HEK293 (cell line): ENCODE results near the gene CAMK1G.

Experiments used
- CTCF ChIA-PET: fragments of 350-600 bp; formaldehyde crosslinking; extraction: SDS; loops from one replicate; lab custom pipeline; 2021; ENCODE audit warnings: antibody characterized with exemption; lab: Yijun Ruan, JAX
- POLR2A ChIA-PET: fragments of 300-600 bp; formaldehyde crosslinking; extraction: SDS; loops from one replicate; lab custom pipeline; 2020; ENCODE audit warnings: antibody characterized with exemption, inconsistent platforms; lab: Yijun Ruan, JAX
- H3K27ac ChIP-seq: fragments of 200-500 bp; sonication (Bioruptor generic); 2 replicates; pipeline ENCODE4 v1.5.1; 2014; ENCODE audit warnings: low read depth, low read length, control low read depth, inconsistent platforms; ENCODE audit errors: extremely low read depth
- H3K36me3 ChIP-seq, 2 experiments: fragments of 200-500 bp in 1 of 2; sonication (Bioruptor generic) in 1 of 2; 1 replicate in 1 of 2; 2 replicates in 1 of 2; pipeline ENCODE4 v1.5.1; 2014 to 2017; ENCODE audit warnings: inconsistent platforms in 2 of 2, low read length in 2 of 2; ENCODE audit not compliant: control insufficient read depth in 2 of 2, insufficient read depth in 1 of 2
- H3K4me1 ChIP-seq: fragments of 200-500 bp; sonication (Bioruptor generic); 2 replicates; pipeline ENCODE4 v1.5.1; 2014; ENCODE audit warnings: mild to moderate bottlenecking, low read length, inconsistent platforms; ENCODE audit not compliant: control insufficient read depth, insufficient read depth
- H3K4me3 ChIP-seq: 2 replicates; pipeline ENCODE4 v1.5.1; 2011; ENCODE audit warnings: low read depth, mild to moderate bottlenecking, control low read depth, low read length, moderate library complexity
- H3K9me3 ChIP-seq: fragments of 200-500 bp; sonication (Bioruptor generic); 2 replicates; pipeline ENCODE4 v1.5.1; 2014; ENCODE audit warnings: low read depth, low read length, inconsistent platforms; ENCODE audit not compliant: control insufficient read depth, insufficient read depth
- ATF2 ChIP-seq: fragments of 450-650 bp; formaldehyde crosslinking; IDR thresholded peaks from 2 replicates; pipeline ENCODE4 v1.5.1; 2016; ENCODE audit warnings: missing biosample characterization, missing genetic modification characterization, low read depth
- CTCF ChIP-seq: fragments of 450-650 bp; formaldehyde crosslinking; IDR thresholded peaks from 2 replicates; pipeline ENCODE4 v1.5.1; 2016; ENCODE audit warnings: missing biosample characterization, missing genetic modification characterization
- EGR2 ChIP-seq: fragments of 450-650 bp; formaldehyde crosslinking; IDR thresholded peaks from 2 replicates; pipeline ENCODE4 v1.5.1; 2016; ENCODE audit warnings: low read depth, missing biosample characterization, missing genetic modification characterization
- HOXC10 ChIP-seq: sonication (generic); formaldehyde crosslinking; IDR thresholded peaks from 2 replicates; pipeline ENCODE4 v1.8.1; 2023; ENCODE audit warnings: mild to moderate bottlenecking, missing genetic modification reagents
- KLF16 ChIP-seq: fragments of 450-650 bp; formaldehyde crosslinking; IDR thresholded peaks from 2 replicates; pipeline ENCODE4 v1.5.1; 2017; ENCODE audit warnings: missing biosample characterization, missing genetic modification characterization
- OSR2 ChIP-seq: fragments of 450-650 bp; formaldehyde crosslinking; IDR thresholded peaks from 2 replicates; pipeline ENCODE4 v1.5.1; 2016; ENCODE audit warnings: missing biosample characterization, missing genetic modification characterization
- SALL2 ChIP-seq: fragments of 450-650 bp; formaldehyde crosslinking; IDR thresholded peaks from 2 replicates; pipeline ENCODE4 v1.5.0; 2017; ENCODE audit warnings: missing biosample characterization, mild to moderate bottlenecking, missing genetic modification characterization, borderline replicate concordance
- ZBTB11 ChIP-seq: fragments of 450-650 bp; formaldehyde crosslinking; conservative IDR thresholded peaks from 2 replicates; pipeline ENCODE4 v1.5.1; 2016; ENCODE audit warnings: low read depth, missing biosample characterization, missing genetic modification characterization
- ZNF112 ChIP-seq: fragments of 450-650 bp; formaldehyde crosslinking; IDR thresholded peaks from 2 replicates; pipeline ENCODE4 v1.5.0; 2017; ENCODE audit warnings: missing biosample characterization, missing genetic modification characterization
- ZNF121 ChIP-seq: fragments of 450-650 bp; formaldehyde crosslinking; IDR thresholded peaks from 2 replicates; pipeline ENCODE4 v1.5.1; 2016; ENCODE audit warnings: missing biosample characterization, missing genetic modification characterization
- ZNF132 ChIP-seq: fragments of 450-650 bp; formaldehyde crosslinking; IDR thresholded peaks from 2 replicates; pipeline ENCODE4 v1.5.1; 2017; ENCODE audit warnings: missing biosample characterization, missing genetic modification characterization, borderline replicate concordance
- ZNF16 ChIP-seq: fragments of 450-650 bp; formaldehyde crosslinking; IDR thresholded peaks from 2 replicates; pipeline ENCODE4 v1.5.1; 2016; ENCODE audit warnings: low read depth, missing biosample characterization, missing genetic modification characterization
- ZNF24 ChIP-seq: fragments of 450-650 bp; formaldehyde crosslinking; IDR thresholded peaks from 2 replicates; pipeline ENCODE4 v1.5.1; 2016; ENCODE audit warnings: missing biosample characterization, missing genetic modification characterization
- ZNF292 ChIP-seq: fragments of 450-650 bp; formaldehyde crosslinking; IDR thresholded peaks from 2 replicates; pipeline ENCODE4 v1.5.1; 2016; ENCODE audit warnings: low read depth, missing biosample characterization, missing genetic modification characterization, borderline replicate concordance
- ZNF426 ChIP-seq: fragments of 450-650 bp; formaldehyde crosslinking; IDR thresholded peaks from 2 replicates; pipeline ENCODE4 v1.5.1; 2017; ENCODE audit warnings: missing biosample characterization, missing genetic modification characterization, mild to moderate bottlenecking, inconsistent platforms, moderate library complexity
- ZNF596 ChIP-seq: fragments of 450-650 bp; IDR thresholded peaks from 2 replicates; pipeline ENCODE4 v1.5.0; 2018; ENCODE audit warnings: missing biosample characterization, mild to moderate bottlenecking, missing genetic modification characterization, moderate library complexity
- ZNF777 ChIP-seq: fragments of 450-650 bp; formaldehyde crosslinking; IDR thresholded peaks from 2 replicates; pipeline ENCODE4 v1.5.1; 2017; ENCODE audit warnings: missing biosample characterization, missing genetic modification characterization, borderline replicate concordance
- TF ChIP-seq, protein P1 (sequence below): fragments of 450-650 bp; formaldehyde crosslinking; optimal IDR thresholded peaks from 2 replicates; pipeline ENCODE3; 2016; ENCODE audit warnings: missing biosample characterization, mild to moderate bottlenecking, missing genetic modification characterization

The CAMK1G gene

DNA sequence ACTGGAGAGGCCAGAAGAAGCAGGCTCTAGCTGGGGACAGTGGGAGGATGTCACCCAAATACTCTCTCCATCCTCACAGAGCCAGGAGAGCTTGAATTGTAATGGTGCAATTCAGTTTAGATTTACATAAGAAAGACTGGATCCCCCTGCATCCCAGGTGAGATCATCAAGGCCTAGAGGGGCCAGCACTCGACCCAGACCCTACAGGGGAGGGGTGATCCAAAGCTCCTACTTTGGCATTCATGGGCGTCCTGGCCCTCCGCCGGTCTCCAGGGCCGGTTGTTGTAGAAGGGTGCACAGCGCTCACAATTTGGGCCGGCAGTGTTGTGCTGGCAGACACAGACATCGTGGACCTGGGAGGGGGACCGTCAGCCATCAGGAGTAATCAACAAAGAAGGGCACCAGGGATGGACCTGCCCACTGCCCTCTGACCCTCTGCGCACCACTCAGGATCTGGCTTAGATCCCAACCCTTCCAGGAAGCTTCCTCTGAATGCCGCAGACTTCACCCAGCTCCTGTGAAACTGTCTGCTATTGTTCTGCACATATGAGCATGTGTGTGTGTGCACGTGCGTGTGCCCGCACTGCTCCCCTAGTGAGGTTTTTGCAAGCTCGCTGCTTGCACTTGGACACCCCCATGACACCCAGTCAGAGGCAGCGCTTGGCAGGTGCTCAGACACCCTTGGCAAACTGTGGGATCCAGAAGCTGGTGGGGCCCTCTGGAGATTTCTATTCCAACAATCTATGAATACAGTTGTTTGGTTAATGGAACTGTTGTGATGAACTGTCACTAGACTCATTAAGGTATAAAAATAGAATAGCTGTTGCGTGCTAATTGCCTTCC lies 47.1 kb downstream of the CAMK1G start:
- CTCF ChIA-PET = interaction anchor here (0.7 to 3.7 kb wide), 10 partner anchors 11 to 882 kb away, joined by 3 to 11 read pairs (median 4); partner anchors contain the start of gene G0S2
- no peak overlapping the region for H3K4me3 ChIP-seq
- no peaks in the 10 kb centered on the region for H3K36me3 ChIP-seq
- POLR2A ChIA-PET = interaction anchor here (1.0 kb wide), 1 partner anchor 11 kb away, joined by 3 read pairs; no protein-coding TSS in a partner anchor
- no peaks in the 10 kb centered on the region for H3K4me1 ChIP-seq
- no peak overlapping the region for H3K27ac ChIP-seq
- no peaks in the 10 kb centered on the region for H3K9me3 ChIP-seq
- no peak for TF ChIP-seq KLF16 (tag by site-specific recombination)
- TF ChIP-seq ATF2 (tag by site-specific recombination) = no peak
- no peak for TF ChIP-seq ZNF426
- no peak for TF ChIP-seq EGR2
- no peak for TF ChIP-seq ZNF16 (tag by site-specific recombination)
- no peak for TF ChIP-seq HOXC10 (CRISPR knock-in tag)
- TF ChIP-seq, protein P1, sequence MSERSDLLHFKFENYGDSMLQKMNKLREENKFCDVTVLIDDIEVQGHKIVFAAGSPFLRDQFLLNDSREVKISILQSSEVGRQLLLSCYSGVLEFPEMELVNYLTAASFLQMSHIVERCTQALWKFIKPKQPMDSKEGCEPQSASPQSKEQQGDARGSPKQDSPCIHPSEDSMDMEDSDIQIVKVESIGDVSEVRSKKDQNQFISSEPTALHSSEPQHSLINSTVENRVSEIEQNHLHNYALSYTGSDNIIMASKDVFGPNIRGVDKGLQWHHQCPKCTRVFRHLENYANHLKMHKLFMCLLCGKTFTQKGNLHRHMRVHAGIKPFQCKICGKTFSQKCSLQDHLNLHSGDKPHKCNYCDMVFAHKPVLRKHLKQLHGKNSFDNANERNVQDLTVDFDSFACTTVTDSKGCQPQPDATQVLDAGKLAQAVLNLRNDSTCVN = no peak
- no peak for TF ChIP-seq ZNF292
- no peak for TF ChIP-seq ZNF112
- no peak for TF ChIP-seq ZNF596 (tag by site-specific recombination)
- no peak for TF ChIP-seq OSR2
- no peak for TF ChIP-seq CTCF
- no peak for TF ChIP-seq SALL2
- TF ChIP-seq ZNF777 = no peak
- TF ChIP-seq ZBTB11 (tag by site-specific recombination) = no peak
- TF ChIP-seq ZNF132 (tag by site-specific recombination) = no peak
- TF ChIP-seq ZNF24 (tag by site-specific recombination) = no peak
- no peak for TF ChIP-seq ZNF121 (tag by site-specific recombination)
